Astrocyte of the spinal cord (primary cell): ENCODE measurements around the gene AKAP6.

Source experiments
- DNase-seq: peaks from one replicate; pipeline ENCODE4 v3.0.0; 2011; ENCODE audit warnings: low read depth, low spot score
- H3K4me3 ChIP-seq: 2 replicates; pipeline ENCODE4 v1.5.1; 2011; ENCODE audit warnings: low read depth, mild to moderate bottlenecking, low read length, moderate library complexity
- in situ Hi-C: cut with HindIII; loops from 2 replicates; pipeline ENCODE4 v1.10.0; 2017; ENCODE audit warnings: low sequenced_read_pairs
- TF ChIP-seq, protein P1 (sequence below): IDR thresholded peaks from 2 replicates; pipeline ENCODE4 v1.5.1; 2012; ENCODE audit warnings: low read depth, mild to moderate bottlenecking, low read length, inconsistent platforms

AKAP6 gene

DNA sequence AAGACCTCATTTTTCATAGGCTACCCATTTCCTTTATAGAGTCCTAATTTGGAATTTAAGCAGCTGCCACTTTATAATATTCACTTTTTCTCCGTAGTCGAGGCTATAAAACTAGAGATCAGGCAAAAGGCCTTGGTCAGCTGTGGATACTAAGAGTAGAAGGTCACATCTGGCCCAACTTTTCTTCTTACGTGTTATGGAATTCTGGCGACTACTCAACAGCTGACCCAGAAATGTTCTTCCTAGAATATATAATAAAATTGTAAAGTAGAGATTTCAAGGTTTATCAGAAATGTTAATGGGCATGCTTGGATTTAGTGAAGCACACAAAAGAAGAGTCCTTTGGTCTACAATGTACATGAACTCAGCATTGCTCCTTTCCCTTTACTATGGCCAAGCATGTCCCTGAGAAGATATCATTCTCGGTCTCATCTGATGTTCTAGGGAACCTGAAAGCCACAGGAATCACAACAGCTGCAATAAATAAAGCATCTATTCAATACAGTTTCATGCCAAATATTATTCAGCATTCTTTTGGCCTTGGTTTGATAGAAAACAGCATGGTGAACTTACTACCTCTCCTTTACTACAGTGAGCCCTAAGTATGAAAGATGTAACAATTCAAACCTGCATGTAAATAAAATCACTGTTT lies 348.2 kb downstream of the AKAP6 start:
- in situ Hi-C loops, result no loop called here
- TF ChIP-seq, protein P1, sequence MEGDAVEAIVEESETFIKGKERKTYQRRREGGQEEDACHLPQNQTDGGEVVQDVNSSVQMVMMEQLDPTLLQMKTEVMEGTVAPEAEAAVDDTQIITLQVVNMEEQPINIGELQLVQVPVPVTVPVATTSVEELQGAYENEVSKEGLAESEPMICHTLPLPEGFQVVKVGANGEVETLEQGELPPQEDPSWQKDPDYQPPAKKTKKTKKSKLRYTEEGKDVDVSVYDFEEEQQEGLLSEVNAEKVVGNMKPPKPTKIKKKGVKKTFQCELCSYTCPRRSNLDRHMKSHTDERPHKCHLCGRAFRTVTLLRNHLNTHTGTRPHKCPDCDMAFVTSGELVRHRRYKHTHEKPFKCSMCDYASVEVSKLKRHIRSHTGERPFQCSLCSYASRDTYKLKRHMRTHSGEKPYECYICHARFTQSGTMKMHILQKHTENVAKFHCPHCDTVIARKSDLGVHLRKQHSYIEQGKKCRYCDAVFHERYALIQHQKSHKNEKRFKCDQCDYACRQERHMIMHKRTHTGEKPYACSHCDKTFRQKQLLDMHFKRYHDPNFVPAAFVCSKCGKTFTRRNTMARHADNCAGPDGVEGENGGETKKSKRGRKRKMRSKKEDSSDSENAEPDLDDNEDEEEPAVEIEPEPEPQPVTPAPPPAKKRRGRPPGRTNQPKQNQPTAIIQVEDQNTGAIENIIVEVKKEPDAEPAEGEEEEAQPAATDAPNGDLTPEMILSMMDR, result no peak
- DNase-seq, result no peak
- no peak overlapping the region for H3K4me3 ChIP-seq

DNA sequence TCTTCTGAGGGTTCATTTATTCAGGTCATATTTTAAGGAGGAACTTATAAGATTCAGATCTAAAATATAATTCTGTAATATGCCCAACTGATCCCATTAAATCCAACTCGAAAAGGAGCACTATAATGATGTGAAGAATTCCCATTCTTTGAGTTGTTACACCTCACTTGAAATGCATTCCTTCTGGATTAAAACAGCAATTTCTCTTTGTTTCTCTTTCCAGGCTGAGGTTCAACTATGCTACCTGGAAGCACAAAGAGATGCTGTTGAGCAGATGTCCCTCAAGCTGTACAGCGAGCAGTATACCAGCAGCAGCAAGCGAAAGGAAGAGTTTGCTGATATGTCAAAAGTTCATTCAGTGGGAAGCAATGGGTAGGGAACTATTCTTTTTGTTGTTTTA lies 349.0 kb downstream of the AKAP6 start:
- TF ChIP-seq, protein P1, result no peak
- H3K4me3 ChIP-seq, result no peak overlapping the region
- DNase-seq, result no peak
- in situ Hi-C loops, result no loop called here

DNA sequence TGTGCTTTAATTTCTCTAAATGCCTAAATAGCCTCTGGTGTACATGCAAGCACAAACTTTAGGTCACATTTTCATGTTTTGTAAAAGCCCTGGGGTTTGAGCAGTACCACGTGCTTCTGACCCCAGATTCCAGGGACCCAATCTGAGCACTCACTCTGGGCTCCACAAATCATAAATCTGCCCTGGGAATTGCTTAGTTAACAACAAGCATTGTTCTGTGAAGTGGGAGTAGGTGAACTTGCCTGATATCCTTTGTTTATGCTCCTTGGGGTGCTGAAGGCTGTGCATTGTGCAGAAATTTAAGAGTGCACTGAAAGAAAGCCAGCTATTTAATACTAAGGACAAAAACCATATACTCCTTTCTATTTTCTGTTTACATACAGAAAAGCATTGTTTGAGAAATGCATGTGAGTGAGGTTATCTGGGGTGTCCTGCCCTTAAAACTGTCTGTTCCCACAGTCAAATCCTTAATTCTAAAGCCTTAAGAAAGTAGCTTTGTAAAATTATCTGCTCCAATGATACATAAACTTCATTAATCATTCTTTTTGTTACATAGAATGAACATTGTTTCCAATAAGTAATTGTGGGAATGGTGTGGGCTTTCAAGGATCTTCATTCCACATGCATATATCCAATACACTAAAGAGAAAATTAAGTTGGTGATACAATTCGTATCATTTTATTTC lies 351.0 kb downstream of the AKAP6 start:
- no peak for DNase-seq
- in situ Hi-C loops, result no loop called here
- TF ChIP-seq, protein P1, result no peak
- no peak overlapping the region for H3K4me3 ChIP-seq

DNA sequence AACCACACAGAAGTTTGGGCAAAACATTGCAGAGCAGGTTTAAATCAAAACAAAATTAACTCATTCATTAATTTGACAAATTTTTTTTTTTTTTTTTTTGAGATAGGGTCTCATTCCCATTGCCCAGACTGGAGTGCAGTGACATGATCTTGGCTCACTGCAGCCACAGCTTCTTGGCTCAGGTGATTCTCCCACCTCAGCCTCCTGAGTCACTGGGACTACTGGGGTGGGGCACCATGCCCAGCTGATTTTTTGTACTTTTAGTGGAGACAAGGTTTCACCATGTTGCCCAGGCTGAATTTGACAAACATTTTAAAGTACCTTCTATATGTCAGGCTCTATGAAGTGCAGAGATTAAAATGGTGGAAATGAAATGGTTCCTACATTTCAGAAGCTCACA lies 352.5 kb downstream of the AKAP6 start:
- no peak for DNase-seq
- TF ChIP-seq, protein P1, result no peak
- no peak overlapping the region for H3K4me3 ChIP-seq
- in situ Hi-C loops, result no loop called here

DNA sequence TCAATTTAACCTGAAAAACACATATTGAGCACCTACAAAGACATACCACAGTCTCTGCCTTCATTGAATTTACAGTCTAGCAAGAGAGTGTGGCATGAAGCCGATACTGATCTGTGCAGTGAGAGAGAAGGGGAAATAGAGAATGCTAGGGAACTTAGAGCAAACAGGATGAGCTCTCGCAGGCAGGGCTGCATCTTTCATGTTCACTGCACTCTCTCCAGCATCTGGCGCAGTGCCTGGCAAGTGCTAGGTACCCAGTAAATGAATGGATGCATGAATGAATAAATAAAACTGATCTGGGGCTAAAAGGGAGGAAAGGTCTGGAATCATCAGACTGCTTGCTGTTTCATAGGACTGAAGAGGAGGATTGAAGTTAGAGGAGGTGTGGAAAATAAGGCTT lies 353.1 kb downstream of the AKAP6 start:
- no peak overlapping the region for H3K4me3 ChIP-seq
- DNase-seq, result no peak
- in situ Hi-C loops, result no loop called here
- TF ChIP-seq, protein P1, result no peak

DNA sequence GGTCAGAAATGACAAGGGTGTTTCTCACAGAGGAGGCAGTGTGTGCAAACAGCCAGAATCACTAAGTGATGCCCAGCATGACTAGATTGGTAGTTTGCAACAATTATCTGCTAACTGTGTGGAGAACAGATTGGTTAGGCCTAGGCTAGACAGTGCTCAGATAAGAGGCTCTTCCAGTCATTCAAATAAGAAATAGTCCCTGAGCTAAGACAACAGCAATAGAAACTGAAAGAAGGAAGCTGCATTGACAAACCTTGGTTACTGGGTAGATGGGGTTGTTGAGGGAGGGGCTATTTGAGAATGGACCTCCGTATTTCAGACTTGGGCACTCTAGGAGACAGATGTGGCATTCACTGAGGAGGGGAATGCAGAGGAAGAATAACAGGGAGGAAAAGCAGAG lies 354.6 kb downstream of the AKAP6 start:
- H3K4me3 ChIP-seq, result no peak overlapping the region
- TF ChIP-seq, protein P1, result no peak
- no peak for DNase-seq
- in situ Hi-C loops, result no loop called here
